Stimulated activated CD8-positive, alpha-beta memory T cell treated with anti-CD3 and anti-CD28 coated beads, Interleukin-2, amount 100 ng/mL, for 48 hours (primary cell): ENCODE data around the gene MCM7.

Experiments
- DNase-seq, 2 donors: peaks; one replicate each; pipeline ENCODE4 v3.0.0-alpha.2; 2020; ENCODE audit warnings: low read depth in 2 of 2

MCM7 gene

DNA sequence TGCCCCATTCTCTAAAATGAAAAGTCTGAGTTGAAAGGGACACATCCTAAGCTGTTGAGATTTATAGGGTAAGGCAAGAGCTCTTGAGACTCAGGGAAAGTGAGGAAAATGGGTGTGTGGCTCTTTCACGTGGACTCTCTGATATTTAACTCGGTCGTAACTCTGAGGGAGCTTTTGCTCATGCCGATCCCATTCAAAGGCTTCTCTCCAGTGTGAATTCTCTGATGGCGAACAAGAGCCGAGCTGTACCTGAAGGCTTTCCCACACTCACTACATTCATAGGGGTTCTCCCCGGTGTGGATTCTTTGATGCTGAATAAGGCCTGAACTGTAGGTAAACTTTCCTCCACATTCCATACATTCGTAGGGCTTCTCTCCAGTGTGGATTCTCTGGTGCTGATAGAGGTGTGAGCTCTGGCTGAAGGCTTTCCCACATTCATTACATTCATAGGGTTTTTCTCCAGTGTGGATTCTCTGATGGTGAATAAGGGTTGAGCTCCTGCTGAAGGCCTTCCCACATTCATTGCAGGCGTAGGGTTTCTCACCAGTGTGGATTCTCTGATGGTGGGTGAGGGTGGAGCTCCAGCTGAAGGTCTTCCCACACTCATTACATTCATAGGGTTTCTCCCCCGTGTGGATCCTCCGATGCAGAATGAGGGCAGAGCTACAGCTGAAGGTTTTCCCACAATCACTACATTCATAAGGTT is 30.0 kb downstream of the MCM7 start:
- no peak for DNase-seq

- DNase-seq: no peak
Measured at GRCh38 chr7:100069991-100070390, 31.2 kb downstream of the MCM7 start.

- no peak for DNase-seq
Measured at GRCh38 chr7:100066953-100067352, 34.2 kb downstream of the MCM7 start.

- no peak for DNase-seq
Measured at GRCh38 chr7:100065452-100066186, 35.6 kb downstream of the MCM7 start.

- no peak for DNase-seq
Measured at GRCh38 chr7:100064162-100064561, 37.0 kb downstream of the MCM7 start.

GRCh38 chr7:100063376-100063775 is 37.8 kb downstream of the MCM7 start:
- no peak for DNase-seq

- no peak for DNase-seq
Measured at GRCh38 chr7:100061518-100062193, 39.5 kb downstream of the MCM7 start.

- DNase-seq: no peak
Measured at GRCh38 chr7:100059251-100059739, 41.9 kb downstream of the MCM7 start.

DNA sequence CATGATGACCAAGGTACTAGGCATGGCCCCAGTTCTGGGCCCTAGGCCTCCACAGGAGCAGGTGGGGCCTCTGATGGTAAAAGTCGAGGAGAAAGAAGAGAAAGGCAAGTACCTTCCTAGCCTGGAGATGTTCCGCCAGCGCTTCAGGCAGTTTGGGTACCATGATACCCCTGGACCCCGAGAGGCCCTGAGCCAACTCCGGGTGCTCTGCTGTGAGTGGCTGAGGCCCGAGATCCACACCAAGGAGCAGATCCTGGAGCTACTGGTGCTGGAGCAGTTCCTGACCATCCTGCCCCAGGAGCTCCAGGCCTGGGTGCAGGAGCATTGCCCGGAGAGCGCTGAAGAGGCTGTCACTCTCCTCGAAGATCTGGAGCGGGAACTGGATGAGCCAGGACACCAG is 44.2 kb downstream of the MCM7 start:
- DNase-seq: no peak

DNA sequence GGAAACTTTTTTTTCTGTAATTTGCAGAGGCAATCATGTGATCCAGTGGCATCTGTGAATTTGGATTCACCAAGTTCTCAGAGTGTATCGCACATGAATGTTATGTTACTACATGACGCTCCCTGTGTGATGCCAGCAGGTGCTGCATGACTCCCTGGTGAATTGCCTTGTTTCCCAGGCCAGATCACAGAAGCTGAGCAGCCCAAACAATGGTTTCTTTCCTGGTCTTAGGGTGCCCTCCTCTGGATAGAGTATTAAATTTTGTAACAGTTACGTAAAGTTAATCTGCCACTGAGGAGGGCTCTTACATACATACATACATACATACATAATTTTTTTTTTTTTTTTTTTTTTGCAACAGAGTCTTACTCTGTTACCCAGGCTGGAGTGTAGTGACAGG is 48.0 kb downstream of the MCM7 start:
- no peak for DNase-seq

DNA sequence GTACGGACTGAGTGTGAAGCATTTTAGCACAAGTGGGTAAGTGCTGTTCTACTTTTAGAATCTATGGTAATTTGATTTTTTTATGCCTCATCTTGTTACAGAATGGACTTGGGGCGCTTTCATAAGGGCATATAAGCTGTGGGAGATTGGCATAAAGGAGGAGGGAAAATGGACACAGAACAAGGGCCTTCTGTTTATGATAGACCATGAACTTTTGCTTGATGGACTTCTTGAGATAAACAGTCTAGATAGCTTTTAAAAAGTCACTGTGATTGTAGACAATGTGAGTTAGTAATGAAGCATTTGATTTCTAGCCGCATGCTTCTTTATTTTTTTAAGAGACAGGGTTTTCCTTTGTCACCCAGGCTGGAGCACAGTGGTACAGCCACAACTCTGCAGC is 49.6 kb downstream of the MCM7 start:
- DNase-seq: no peak

GRCh38 chr7:100049441-100050291 is 51.5 kb downstream of the MCM7 start, which contains the start of gene ZSCAN21:
ZSCAN21 (plus strand) TSS chr7:100049774; CDS start chr7:100057007, 7,233 bp downstream.
- DNase-seq: peak; percentile 72 to 76

DNA sequence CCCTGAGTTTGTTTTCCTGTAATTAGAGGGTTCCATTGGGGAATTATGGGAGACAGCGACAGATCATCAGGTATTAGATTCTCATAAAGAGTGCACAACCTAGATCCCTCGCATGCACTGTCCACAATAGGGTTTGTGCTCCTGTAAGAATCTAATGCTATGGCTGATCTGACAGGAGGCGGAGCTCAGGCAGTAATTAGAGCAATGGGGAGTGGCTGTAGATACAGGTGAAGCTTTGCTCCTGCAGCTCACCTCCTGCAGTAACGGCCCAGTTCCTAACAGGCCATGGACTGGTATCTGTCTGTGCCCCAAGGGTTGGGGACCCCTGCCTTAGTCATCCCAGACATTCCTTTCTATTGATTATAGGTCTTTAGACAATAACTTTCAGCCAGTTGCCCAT is 52.5 kb downstream of the MCM7 start:
- no peak for DNase-seq

DNA sequence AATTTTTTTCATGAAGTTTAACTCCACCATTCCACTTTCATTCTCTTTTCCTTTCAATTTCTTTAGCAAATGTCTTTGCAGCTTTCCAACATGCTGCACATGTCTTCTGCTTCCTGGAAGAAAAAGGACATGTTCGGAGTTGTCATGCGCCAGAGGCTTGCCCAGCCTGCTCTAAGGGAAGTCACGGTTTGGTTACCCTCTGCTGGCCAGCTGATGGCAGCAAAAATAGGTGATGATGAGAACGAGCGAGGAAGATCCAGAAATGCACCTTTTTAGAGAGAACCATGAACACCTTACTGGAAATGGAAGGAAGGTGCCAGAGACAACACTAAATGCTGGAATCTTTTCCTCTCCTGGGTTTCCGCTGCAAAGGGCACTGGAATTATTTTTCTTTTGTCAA is 56.5 kb downstream of the MCM7 start:
- DNase-seq: no peak
